ENCODE data around the gene PSG1.
"Not testable (repeated sequence)": the region's sequence is repeated elsewhere in the genome, so short reads cannot be mapped to it uniquely, and the experiment has no call there.

- not testable (repeated sequence) for TF ChIP-seq CTCF, POLR2A (IDR thresholded peaks at IDR 0.05)
Measured at GRCh38 chr19:42880621-42881020, 1.1 kb upstream of the PSG1 start.

Data from body of pancreas (tissue), 4 donors.